Large intestine (tissue), 12 donors: ENCODE measurements around the gene RPP25. TPM values are rescaled to one million over a fixed set of nuclear protein-coding genes. Genes with fewer than 3 reads are reported as not detected.

Experiments
- DNase-seq, 2 donors: peaks; one replicate each; pipeline versions ENCODE4 v3.0.0 to v3.0.0-alpha.2; 2013
- H3K27ac ChIP-seq: one replicate; pipeline ENCODE4 v1.5.1; 2013; ENCODE audit warnings: low read length
- H3K27me3 ChIP-seq: 2 replicates; pipeline ENCODE4 v1.6.1; 2013; ENCODE audit warnings: low read length; ENCODE audit not compliant: control insufficient read depth, insufficient read depth
- H3K36me3 ChIP-seq: 2 replicates; pipeline ENCODE4 v1.6.1; 2013; ENCODE audit warnings: low read length; ENCODE audit not compliant: control insufficient read depth, insufficient read depth
- H3K4me1 ChIP-seq: one replicate; pipeline ENCODE4 v1.6.1; 2013; ENCODE audit warnings: low read length; ENCODE audit not compliant: control insufficient read depth, insufficient read depth
- H3K4me3 ChIP-seq: one replicate; pipeline ENCODE4 v1.5.1; 2013; ENCODE audit warnings: low read length
- H3K9me3 ChIP-seq: one replicate; pipeline ENCODE4 v1.6.1; 2013; ENCODE audit warnings: mild to moderate bottlenecking, low read depth, low read length, moderate library complexity; ENCODE audit not compliant: control insufficient read depth
- WGBS: methylation state at CpG from one replicate; pipeline ENCODE4 v1.1.5; 2013; ENCODE audit warnings: low lambda C conversion rate; ENCODE audit not compliant: insufficient coverage; 5-methylcytosine and 5-hydroxymethylcytosine counted together
- long read RNA-seq, 11 donors: transcript quantifications; one replicate each; lab custom pipeline, GENCODE V29; 2026
- polyA plus RNA-seq: library from polyadenylated mRNA; unstranded; fragments of 120-200 nt; gene quantifications from one replicate; pipeline ENCODE4 v1.2.1, GENCODE V29; 2013

Gene RPP25
- 6.2 TPM for polyA plus RNA-seq
- long read RNA-seq, donor 1, transcript RPP25-201 (1 exons, 3,049 nt), result major isoform, 8 of 8 reads
- long read RNA-seq, donor 1, partial matches to known transcripts, result 0 of 8 reads
- long read RNA-seq, donor 1, other reads (novel, unspliced or antisense), result 0 of 8 reads
- long read RNA-seq, donor 2, transcript RPP25-201 (1 exons, 3,049 nt), result major isoform, 7 of 7 reads
- long read RNA-seq, donor 2, partial matches to known transcripts, result 0 of 7 reads
- long read RNA-seq, donor 2, other reads (novel, unspliced or antisense), result 0 of 7 reads
- long read RNA-seq, donor 3, result 0 reads
- long read RNA-seq, donor 4, partial matches to known transcripts, result 0 of 2 reads
- long read RNA-seq, donor 4, other reads (novel, unspliced or antisense), result 0 of 2 reads
- long read RNA-seq, donor 5, transcript RPP25-201 (1 exons, 3,049 nt), result major isoform, 5 of 5 reads
- long read RNA-seq, donor 5, partial matches to known transcripts, result 0 of 5 reads
- long read RNA-seq, donor 5, other reads (novel, unspliced or antisense), result 0 of 5 reads
- long read RNA-seq, donor 6, transcript RPP25-201 (1 exons, 3,049 nt), result major isoform, 19 of 19 reads
- long read RNA-seq, donor 6, partial matches to known transcripts, result 0 of 19 reads
- long read RNA-seq, donor 6, other reads (novel, unspliced or antisense), result 0 of 19 reads
- long read RNA-seq, donor 7, transcript RPP25-201 (1 exons, 3,049 nt), result major isoform, 10 of 10 reads
- long read RNA-seq, donor 7, partial matches to known transcripts, result 0 of 10 reads
- long read RNA-seq, donor 7, other reads (novel, unspliced or antisense), result 0 of 10 reads
- long read RNA-seq, donor 8, transcript RPP25-201 (1 exons, 3,049 nt), result major isoform, 21 of 21 reads
- long read RNA-seq, donor 8, partial matches to known transcripts, result 0 of 21 reads
- long read RNA-seq, donor 8, other reads (novel, unspliced or antisense), result 0 of 21 reads
- long read RNA-seq, donor 9, transcript RPP25-201 (1 exons, 3,049 nt), result major isoform, 15 of 15 reads
- long read RNA-seq, donor 9, partial matches to known transcripts, result 0 of 15 reads
- long read RNA-seq, donor 9, other reads (novel, unspliced or antisense), result 0 of 15 reads
- long read RNA-seq, donor 10, transcript RPP25-201 (1 exons, 3,049 nt), result major isoform, 24 of 24 reads
- long read RNA-seq, donor 10, partial matches to known transcripts, result 0 of 24 reads
- long read RNA-seq, donor 10, other reads (novel, unspliced or antisense), result 0 of 24 reads
- long read RNA-seq, donor 11, transcript RPP25-201 (1 exons, 3,049 nt), result major isoform, 9 of 9 reads
- long read RNA-seq, donor 11, partial matches to known transcripts, result 0 of 9 reads
- long read RNA-seq, donor 11, other reads (novel, unspliced or antisense), result 0 of 9 reads

- H3K27ac ChIP-seq, result peak within 1 kb of the TSS; percentile 62
- no CpG with 5 or more reads among the region's 83 CpGs for WGBS
- H3K4me3 ChIP-seq, result peak within 1 kb of the TSS; percentile 55
- H3K36me3 ChIP-seq, result no peaks in the 10 kb centered on the region
- peaks cover 5% of the 10 kb centered on the region for H3K9me3 ChIP-seq
- peak; percentile 48 to 84 for DNase-seq
- peaks cover 52% of the 10 kb centered on the region for H3K27me3 ChIP-seq
- peaks cover 44% of the 10 kb centered on the region for H3K4me1 ChIP-seq
Observed at GRCh38 chr15:74956648-74957475, at the start of gene RPP25. TSS of gene RPP25 (minus strand) at chr15:74956772. CDS start at chr15:74956583, 189 bp downstream.

GRCh38 chr15:75002398-75002797 lies 45.8 kb upstream of the RPP25 start:
- no peaks in the 10 kb centered on the region for H3K27me3 ChIP-seq
- H3K27ac ChIP-seq, result no peak overlapping the region
- H3K9me3 ChIP-seq, result no peaks in the 10 kb centered on the region
- no peak for DNase-seq
- H3K4me3 ChIP-seq, result no peak overlapping the region
- H3K4me1 ChIP-seq, result peaks cover 3% of the 10 kb centered on the region
- peaks cover 3% of the 10 kb centered on the region for H3K36me3 ChIP-seq
- WGBS, result 80% methylated on average over 1 of the region's 7 CpGs

GRCh38 chr15:75001310-75001709 lies 44.7 kb upstream of the RPP25 start:
- Histone ChIP-seq H3K9me3 (no peaks in the 10 kb centered on the region), H3K4me3 (no peak overlapping the region), H3K27ac (no peak overlapping the region), H3K36me3 (peaks cover 3% of the 10 kb centered on the region), H3K27me3 (no peaks in the 10 kb centered on the region), H3K4me1 (peaks cover 3% of the 10 kb centered on the region)
- WGBS, result no CpG with 5 or more reads among the region's 6 CpGs
- no peak for DNase-seq

- no CpG with 5 or more reads among the region's 2 CpGs for WGBS
- Histone ChIP-seq H3K27ac (no peak overlapping the region), H3K36me3 (peaks cover 3% of the 10 kb centered on the region), H3K4me1 (peaks cover 6% of the 10 kb centered on the region), H3K27me3 (no peaks in the 10 kb centered on the region), H3K4me3 (no peak overlapping the region), H3K9me3 (no peaks in the 10 kb centered on the region)
- no peak for DNase-seq
Observed at GRCh38 chr15:74997543-74997942, 41.0 kb upstream of the RPP25 start.

- no peak overlapping the region for H3K27ac ChIP-seq
- no CpG with 5 or more reads among the region's 4 CpGs for WGBS
- H3K36me3 ChIP-seq, result peaks cover under 1% of the 10 kb centered on the region
- no peaks in the 10 kb centered on the region for H3K27me3 ChIP-seq
- DNase-seq, result no peak
- H3K4me3 ChIP-seq, result no peak overlapping the region
- H3K9me3 ChIP-seq, result no peaks in the 10 kb centered on the region
- H3K4me1 ChIP-seq, result peaks cover 6% of the 10 kb centered on the region
Observed at GRCh38 chr15:74997141-74997540, 40.6 kb upstream of the RPP25 start.

GRCh38 chr15:74995779-74996765 lies 39.5 kb upstream of the RPP25 start:
- Histone ChIP-seq H3K27me3 (peaks cover 4% of the 10 kb centered on the region), H3K4me3 (peak overlapping the region; percentile 61), H3K36me3 (no peaks in the 10 kb centered on the region), H3K4me1 (peaks cover 6% of the 10 kb centered on the region), H3K27ac (peak overlapping the region; percentile 53), H3K9me3 (no peaks in the 10 kb centered on the region)
- peak; percentile 25 to 53 for DNase-seq
- no CpG with 5 or more reads among the region's 42 CpGs for WGBS

- Histone ChIP-seq H3K4me1 (peaks cover 6% of the 10 kb centered on the region), H3K27ac (peak within 1 kb of the TSS; percentile 53), H3K4me3 (peak within 1 kb of the TSS; percentile 61), H3K27me3 (peaks cover 4% of the 10 kb centered on the region), H3K9me3 (no peaks in the 10 kb centered on the region), H3K36me3 (no peaks in the 10 kb centered on the region)
- no CpG with 5 or more reads among the region's 58 CpGs for WGBS
- peak; percentile 95 for DNase-seq
Observed at GRCh38 chr15:74995182-74995778, 38.7 kb upstream of the RPP25 start, which contains the start of gene SCAMP5. TSS of gene SCAMP5 (plus strand) at chr15:74995563. CDS start at chr15:75011840, 16,277 bp downstream.

- H3K4me3 ChIP-seq, result no peak overlapping the region
- WGBS, result 65% methylated on average over 4 of the region's 5 CpGs
- no peak overlapping the region for H3K27ac ChIP-seq
Observed at GRCh38 chr15:74994685-74995084, 38.1 kb upstream of the RPP25 start.

More at GRCh38 chr15:74994685-74995084, 38.1 kb upstream of the RPP25 start:
- no peaks in the 10 kb centered on the region for H3K36me3 ChIP-seq
- DNase-seq, result no peak
- peaks cover 4% of the 10 kb centered on the region for H3K27me3 ChIP-seq
- peaks cover 6% of the 10 kb centered on the region for H3K4me1 ChIP-seq
- H3K9me3 ChIP-seq, result no peaks in the 10 kb centered on the region
